HEK293T (cell line): ENCODE results near the gene ZNF665.

Experiments
- CTCF ChIA-PET: fragments of 350-600 bp; formaldehyde crosslinking; extraction: SDS; loops from one replicate; lab custom pipeline; 2021; ENCODE audit warnings: antibody characterized with exemption, inconsistent platforms; lab: Yijun Ruan, JAX
- POLR2A ChIA-PET: fragments of 350-600 bp; formaldehyde crosslinking; extraction: SDS; loops from one replicate; lab custom pipeline; 2020; ENCODE audit warnings: antibody characterized with exemption, inconsistent platforms; lab: Yijun Ruan, JAX
- DNase-seq: peaks from one replicate; pipeline ENCODE4 v3.0.0; 2012; ENCODE audit warnings: mixed read lengths; ENCODE audit errors: extremely low spot score
- ARNT ChIP-seq: fragments of 450-650 bp; IDR thresholded peaks from 2 replicates; pipeline ENCODE4 v1.6.1; 2017; ENCODE audit warnings: mild to moderate bottlenecking
- BHLHE40 ChIP-seq: fragments of 450-650 bp; IDR thresholded peaks from 2 replicates; pipeline ENCODE4 v1.6.1; 2016; ENCODE audit warnings: mild to moderate bottlenecking, moderate library complexity, borderline replicate concordance
- CTBP1 ChIP-seq: fragments of 450-650 bp; IDR thresholded peaks from 2 replicates; pipeline ENCODE4 v1.6.1; 2016; ENCODE audit warnings: borderline replicate concordance
- ELF4 ChIP-seq: fragments of 450-650 bp; IDR thresholded peaks from 2 replicates; pipeline ENCODE4 v1.6.1; 2017; ENCODE audit warnings: antibody characterized with exemption
- FOXA1 ChIP-seq: fragments of 450-650 bp; IDR thresholded peaks from 2 replicates; pipeline ENCODE4 v1.6.1; 2016; ENCODE audit warnings: mild to moderate bottlenecking
- FOXK2 ChIP-seq: fragments of 450-650 bp; IDR thresholded peaks from 2 replicates; pipeline ENCODE4 v1.6.1; 2016; ENCODE audit warnings: mild to moderate bottlenecking
- FOXM1 ChIP-seq: fragments of 450-650 bp; IDR thresholded peaks from 2 replicates; pipeline ENCODE4 v1.6.1; 2017; ENCODE audit warnings: mild to moderate bottlenecking, borderline replicate concordance
- HDGF ChIP-seq: fragments of 450-650 bp; IDR thresholded peaks from 2 replicates; pipeline ENCODE4 v1.6.1; 2017; ENCODE audit warnings: antibody characterized with exemption, borderline replicate concordance
- L3MBTL2 ChIP-seq: fragments of 450-650 bp; conservative IDR thresholded peaks from 2 replicates; pipeline ENCODE4 v1.6.1; 2016; ENCODE audit warnings: mild to moderate bottlenecking
- LEF1 ChIP-seq: fragments of 450-650 bp; IDR thresholded peaks from 2 replicates; pipeline ENCODE4 v1.6.1; 2017; ENCODE audit warnings: mild to moderate bottlenecking, borderline replicate concordance
- NFRKB ChIP-seq: fragments of 450-650 bp; IDR thresholded peaks from 2 replicates; pipeline ENCODE4 v1.6.1; 2016; ENCODE audit warnings: mild to moderate bottlenecking, moderate library complexity
- PKNOX1 ChIP-seq: fragments of 450-650 bp; IDR thresholded peaks from 2 replicates; pipeline ENCODE4 v1.6.1; 2016
- SP1 ChIP-seq: fragments of 450-650 bp; IDR thresholded peaks from 2 replicates; pipeline ENCODE4 v1.6.1; 2017
- SUZ12 ChIP-seq: fragments of 450-650 bp; IDR thresholded peaks from 2 replicates; pipeline ENCODE4 v1.6.1; 2016; ENCODE audit warnings: mild to moderate bottlenecking
- TARDBP ChIP-seq: fragments of 450-650 bp; IDR thresholded peaks from 2 replicates; pipeline ENCODE4 v1.6.1; 2016
- ZNF384 ChIP-seq: fragments of 450-650 bp; IDR thresholded peaks from 2 replicates; pipeline ENCODE4 v1.6.1; 2016

The ZNF665 gene

GRCh38 chr19:53177986-53178385 is 15.2 kb downstream of the ZNF665 start:
- no peak for DNase-seq
- TF ChIP-seq BHLHE40 (no peak), SUZ12 (no peak), PKNOX1 (no peak), L3MBTL2 (no peak), SP1 (no peak), FOXA1 (no peak), FOXK2 (no peak), LEF1 (no peak), ZNF384 (no peak), FOXM1 (no peak), ARNT (no peak), HDGF (no peak), CTBP1 (no peak), TARDBP (no peak), ELF4 (no peak)
- ChIA-PET POLR2A (no interaction called here), CTCF (no interaction called here)

GRCh38 chr19:53172889-53173288 is 20.3 kb downstream of the ZNF665 start:
- ChIA-PET POLR2A (no interaction called here), CTCF (no interaction called here)
- TF ChIP-seq BHLHE40 (no peak), SP1 (no peak), L3MBTL2 (no peak), PKNOX1 (no peak), NFRKB (no peak), CTBP1 (no peak), ARNT (no peak), HDGF (no peak), LEF1 (no peak), ELF4 (no peak), TARDBP (no peak), ZNF384 (no peak), FOXA1 (no peak), FOXM1 (no peak), FOXK2 (no peak), SUZ12 (no peak)
- no peak for DNase-seq

- TF ChIP-seq LEF1 (no peak), SUZ12 (no peak), NFRKB (no peak), FOXA1 (no peak), CTBP1 (no peak), SP1 (no peak), PKNOX1 (no peak), FOXK2 (no peak), L3MBTL2 (no peak), ARNT (no peak), FOXM1 (no peak), ZNF384 (no peak), BHLHE40 (no peak), HDGF (no peak), ELF4 (no peak), TARDBP (no peak)
- CTCF ChIA-PET: no interaction called here
- POLR2A ChIA-PET: no interaction called here
- no peak for DNase-seq
Observed at GRCh38 chr19:53165691-53166091, 27.5 kb downstream of the ZNF665 start.

- TF ChIP-seq NFRKB: no peak
- no peak for TF ChIP-seq PKNOX1
- TF ChIP-seq TARDBP: no peak
- TF ChIP-seq HDGF: no peak
- no peak for TF ChIP-seq FOXK2
- TF ChIP-seq CTBP1: no peak
- TF ChIP-seq L3MBTL2: no peak
- no peak for TF ChIP-seq FOXM1
- no peak for TF ChIP-seq SP1
- TF ChIP-seq SUZ12: no peak
- no peak for TF ChIP-seq ELF4
- no peak for TF ChIP-seq FOXA1
- TF ChIP-seq BHLHE40: no peak
- TF ChIP-seq ARNT: no peak
- TF ChIP-seq ZNF384: no peak
- TF ChIP-seq LEF1: no peak
- no peak for DNase-seq
- ChIA-PET CTCF (no interaction called here), POLR2A (no interaction called here)
Observed at GRCh38 chr19:53161123-53161522, 32.0 kb downstream of the ZNF665 start.

- ChIA-PET POLR2A (no interaction called here), CTCF (no interaction called here)
- DNase-seq: no peak
- TF ChIP-seq HDGF (no peak), ELF4 (no peak), LEF1 (no peak), SUZ12 (no peak), L3MBTL2 (no peak), TARDBP (no peak), PKNOX1 (no peak), ZNF384 (no peak), FOXA1 (no peak), NFRKB (no peak), FOXK2 (no peak), CTBP1 (no peak), BHLHE40 (no peak), FOXM1 (no peak), ARNT (no peak), SP1 (no peak)
Observed at GRCh38 chr19:53160350-53160749, 32.8 kb downstream of the ZNF665 start.
